Neuron (in vitro differentiated cells): ENCODE data around the gene PDE3A.

Source experiments
- H2AFZ ChIP-seq: one replicate; pipeline ENCODE4 v1.6.1; 2013; ENCODE audit warnings: low read depth, mild to moderate bottlenecking, inconsistent platforms, low read length, moderate library complexity
- H3K27me3 ChIP-seq: one replicate; pipeline ENCODE4 v1.6.1; 2013; ENCODE audit warnings: low read length; ENCODE audit not compliant: insufficient read depth
- H3K36me3 ChIP-seq: one replicate; pipeline ENCODE4 v1.6.1; 2013; ENCODE audit warnings: low read length; ENCODE audit not compliant: insufficient read depth
- H3K4me1 ChIP-seq: one replicate; pipeline ENCODE4 v1.6.1; 2013; ENCODE audit warnings: low read length; ENCODE audit not compliant: insufficient read depth
- H3K4me3 ChIP-seq: 2 replicates; pipeline ENCODE4 v1.5.1; 2013; ENCODE audit warnings: mild to moderate bottlenecking, low read length, moderate library complexity
- H3K9me3 ChIP-seq: one replicate; pipeline ENCODE4 v1.6.1; 2013; ENCODE audit warnings: low read length

The PDE3A gene

GRCh38 chr12:20722142-20722541, 353.8 kb downstream of the PDE3A start:
- H3K9me3 ChIP-seq: no peaks in the 10 kb centered on the region
- H2AFZ ChIP-seq: no peak overlapping the region
- no peaks in the 10 kb centered on the region for H3K4me1 ChIP-seq
- no peak overlapping the region for H3K4me3 ChIP-seq
- no peaks in the 10 kb centered on the region for H3K36me3 ChIP-seq
- H3K27me3 ChIP-seq: no peaks in the 10 kb centered on the region

- H3K27me3 ChIP-seq: no peaks in the 10 kb centered on the region
- H3K4me1 ChIP-seq: no peaks in the 10 kb centered on the region
- H3K36me3 ChIP-seq: no peaks in the 10 kb centered on the region
- H2AFZ ChIP-seq: no peak overlapping the region
- H3K9me3 ChIP-seq: no peaks in the 10 kb centered on the region
- H3K4me3 ChIP-seq: no peak overlapping the region
These were observed 362.9 kb downstream of the PDE3A start for GRCh38 chr12:20731274-20731673.
